ENCODE data around the gene SELPLG. TPM values are rescaled to one million over a fixed set of nuclear protein-coding genes. Genes with fewer than 3 reads are reported as not detected.

Gene SELPLG
- total and polyA plus RNA-seq, 10 donors = 23.6 to 220 (median 72.4) TPM

DNA sequence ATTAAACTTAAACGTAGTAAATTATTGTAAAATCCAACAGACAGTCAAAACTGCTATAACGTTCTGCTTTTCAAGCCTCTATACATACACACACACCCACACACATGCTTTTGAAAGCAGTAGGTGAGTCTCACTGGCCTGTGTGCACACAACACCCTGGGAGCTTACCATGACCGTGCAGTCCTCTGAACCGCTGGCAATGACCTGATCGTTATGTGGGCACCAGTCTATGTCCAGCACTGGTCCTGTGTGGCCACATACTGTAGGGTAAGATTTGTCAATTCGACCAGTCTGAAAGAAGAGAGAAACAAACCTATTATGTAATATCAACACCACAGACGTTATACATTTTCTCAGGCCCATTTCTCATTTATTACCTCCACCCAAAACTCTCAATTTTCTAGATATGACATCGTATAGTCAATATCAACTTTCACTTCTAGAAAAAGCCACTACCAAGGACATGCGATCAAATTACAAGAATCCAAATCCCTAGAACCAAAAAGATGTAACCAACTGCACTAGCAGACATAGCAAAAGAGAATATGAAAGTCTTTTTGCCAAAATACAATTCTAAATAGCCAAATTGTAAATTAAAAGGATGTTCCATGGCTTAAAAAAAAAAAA is 44.5 kb upstream of the SELPLG start:
- Histone ChIP-seq H3K27ac (no peak overlapping the region), H3K4me1 (no peaks in the 10 kb centered on the region), H3K36me3 (peaks cover 0 to 46% (median 14%) of the 10 kb centered on the region in 6 donors), H3K4me3 (no peak overlapping the region), H3K9me3 (no peaks in the 10 kb centered on the region), H3K27me3 (replicated peaks in 1 of 7) (no peaks in the 10 kb centered on the region)
- TF ChIP-seq POLR2A (IDR thresholded peaks at IDR 0.05) = no peak
- no peak for TF ChIP-seq POLR2AphosphoS5 (IDR thresholded peaks at IDR 0.05)
- no peak for TF ChIP-seq CTCF (IDR thresholded peaks at IDR 0.05 in 8 of 11, conservative IDR thresholded peaks at IDR 0.05 in 3 of 11)
- 69 to 91% (median 79%) methylated on average over 9 of the region's 9 CpGs for WGBS, 5 donors
- intact Hi-C loops (cut with DNase I; ENCODE audit: low total_unique reads) = no loop called here
- no peak for DNase-seq

DNA sequence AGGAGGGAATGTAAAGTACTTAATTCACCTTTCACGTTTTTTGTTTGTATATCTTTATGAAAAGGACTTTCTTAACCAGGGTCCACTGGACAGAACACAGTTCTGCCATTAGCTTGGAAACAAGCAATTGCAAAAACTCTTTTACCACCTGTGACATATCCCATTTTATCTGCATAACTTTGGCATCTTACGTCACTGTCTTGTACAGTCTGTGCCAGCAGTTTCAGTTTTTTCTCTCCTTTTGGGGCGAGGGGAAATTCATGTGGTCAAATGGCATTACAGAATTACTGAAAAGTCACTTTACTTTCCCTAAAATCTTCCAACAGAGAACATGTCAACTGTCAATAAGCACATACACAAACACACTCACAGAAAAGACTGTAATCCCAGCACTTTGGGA is 43.7 kb upstream of the SELPLG start:
- no peaks in the 10 kb centered on the region for H3K4me1 ChIP-seq
- H3K4me3 ChIP-seq = no peak overlapping the region
- intact Hi-C loops (cut with DNase I; ENCODE audit: low total_unique reads) = no loop called here
- WGBS, 5 donors = 82 to 92% (median 86%) methylated on average over 3 of the region's 3 CpGs
- H3K27ac ChIP-seq = no peak overlapping the region
- no peaks in the 10 kb centered on the region for H3K9me3 ChIP-seq
- TF ChIP-seq CTCF (IDR thresholded peaks at IDR 0.05 in 8 of 11, conservative IDR thresholded peaks at IDR 0.05 in 3 of 11) (no peak), POLR2A (IDR thresholded peaks at IDR 0.05) (no peak), POLR2AphosphoS5 (IDR thresholded peaks at IDR 0.05) (no peak)
- H3K27me3 ChIP-seq (replicated peaks in 1 of 7) = no peaks in the 10 kb centered on the region
- H3K36me3 ChIP-seq = peaks cover 0 to 54% (median 14%) of the 10 kb centered on the region in 6 donors
- DNase-seq = no peak

DNA sequence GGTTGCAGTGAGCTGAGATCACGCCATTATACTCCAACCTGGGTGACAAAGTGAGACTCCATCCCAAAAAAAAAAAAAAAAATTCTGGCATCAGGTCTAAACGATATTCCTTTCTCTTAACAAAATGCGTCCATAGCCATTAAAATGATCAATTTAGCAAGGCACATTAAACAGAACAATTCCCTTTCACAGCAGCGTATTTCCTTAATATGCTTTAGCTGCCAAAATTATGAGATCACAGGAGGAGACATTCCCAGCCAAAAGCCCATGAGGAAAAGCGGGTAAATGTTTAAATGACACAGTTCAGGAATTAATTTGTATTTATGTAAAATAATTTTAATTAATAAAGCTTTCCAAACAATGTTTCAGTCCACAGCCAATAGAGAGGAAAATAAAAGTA is 43.0 kb upstream of the SELPLG start:
- Histone ChIP-seq H3K36me3 (peaks cover 0 to 56% (median 14%) of the 10 kb centered on the region in 6 donors), H3K27me3 (replicated peaks in 1 of 7) (no peaks in the 10 kb centered on the region), H3K27ac (no peak overlapping the region), H3K4me3 (no peak overlapping the region), H3K9me3 (no peaks in the 10 kb centered on the region), H3K4me1 (no peaks in the 10 kb centered on the region)
- no peak for TF ChIP-seq POLR2AphosphoS5 (IDR thresholded peaks at IDR 0.05)
- TF ChIP-seq POLR2A (IDR thresholded peaks at IDR 0.05) = no peak
- TF ChIP-seq CTCF (IDR thresholded peaks at IDR 0.05 in 8 of 11, conservative IDR thresholded peaks at IDR 0.05 in 3 of 11) = no peak
- intact Hi-C loops (cut with DNase I; ENCODE audit: low total_unique reads) = no loop called here
- WGBS, 5 donors = 92 to 97% (median 96%) methylated on average over 5 of the region's 5 CpGs
- DNase-seq = no peak

DNA sequence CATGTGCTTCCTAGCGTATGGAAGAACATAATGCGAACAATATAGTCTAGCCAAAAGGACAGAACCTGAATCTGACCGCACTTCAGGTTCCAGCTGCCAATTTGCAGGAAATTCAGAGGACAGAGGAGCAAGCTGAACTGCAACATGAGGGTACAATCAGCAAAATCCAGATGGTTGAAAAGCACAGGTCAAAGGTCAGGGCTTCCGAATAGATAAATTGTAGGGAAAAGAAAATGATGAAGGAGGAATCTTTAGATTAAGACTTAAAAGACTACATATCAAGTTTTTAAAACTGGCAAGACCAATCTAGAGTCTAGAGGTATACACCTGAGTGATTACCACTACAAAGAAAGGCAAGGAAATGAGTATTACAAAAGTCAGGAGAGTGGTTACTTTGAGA is 42.1 kb upstream of the SELPLG start:
- DNase-seq = no peak
- no peaks in the 10 kb centered on the region for H3K4me1 ChIP-seq
- no peak overlapping the region for H3K4me3 ChIP-seq
- intact Hi-C loops (cut with DNase I; ENCODE audit: low total_unique reads) = no loop called here
- peaks cover 0 to 56% (median 14%) of the 10 kb centered on the region in 6 donors for H3K36me3 ChIP-seq
- no peaks in the 10 kb centered on the region for H3K27me3 ChIP-seq (replicated peaks in 1 of 7)
- no peaks in the 10 kb centered on the region for H3K9me3 ChIP-seq
- H3K27ac ChIP-seq = no peak overlapping the region
- 87 to 95% (median 94%) methylated on average over 4 of the region's 4 CpGs for WGBS, 5 donors
- no peak for TF ChIP-seq POLR2A (IDR thresholded peaks at IDR 0.05)
- TF ChIP-seq CTCF (IDR thresholded peaks at IDR 0.05 in 8 of 11, conservative IDR thresholded peaks at IDR 0.05 in 3 of 11) = no peak
- no peak for TF ChIP-seq POLR2AphosphoS5 (IDR thresholded peaks at IDR 0.05)

All from spleen (tissue), 11 donors.